ENCODE measurements around the gene IL19. TPM values are rescaled to one million over a fixed set of nuclear protein-coding genes. Genes with fewer than 3 reads are reported as not detected.

IL19 gene
- total RNA-seq, 1 donor: 1.7 TPM

- no peak for TF ChIP-seq CTCF (IDR thresholded peaks at IDR 0.05; ENCODE audit: insufficient read depth, low read depth, low read length)
- no peak for DNase-seq (ENCODE audit: low read depth)
- H3K4me3 ChIP-seq (ENCODE audit: low read depth, low read length): no peak overlapping the region
Measured at GRCh38 chr1:206821493-206821892, 50.9 kb downstream of the IL19 start.

- DNase-seq (ENCODE audit: low read depth): peak; percentile 17
- TF ChIP-seq CTCF (IDR thresholded peaks at IDR 0.05; ENCODE audit: insufficient read depth, low read depth, low read length): no peak
- H3K4me3 ChIP-seq (ENCODE audit: low read depth, low read length): no peak overlapping the region
Measured at GRCh38 chr1:206823727-206824126, 53.2 kb downstream of the IL19 start.

- H3K4me3 ChIP-seq (ENCODE audit: low read depth, low read length): no peak overlapping the region
- DNase-seq (ENCODE audit: low read depth): peak; percentile 33
- TF ChIP-seq CTCF (IDR thresholded peaks at IDR 0.05; ENCODE audit: insufficient read depth, low read depth, low read length): no peak
Measured at GRCh38 chr1:206824331-206824730, 53.8 kb downstream of the IL19 start.

- no peak for TF ChIP-seq CTCF (IDR thresholded peaks at IDR 0.05; ENCODE audit: insufficient read depth, low read depth, low read length)
- DNase-seq (ENCODE audit: low read depth): peak; percentile 67
Measured at GRCh38 chr1:206826394-206826793, 55.8 kb downstream of the IL19 start.

GRCh38 chr1:206828061-206828460 lies 57.5 kb downstream of the IL19 start:
- no peak for TF ChIP-seq CTCF (IDR thresholded peaks at IDR 0.05; ENCODE audit: insufficient read depth, low read depth, low read length)
- no peak for DNase-seq (ENCODE audit: low read depth)
- no peak overlapping the region for H3K4me3 ChIP-seq (ENCODE audit: low read depth, low read length)

More at GRCh38 chr1:206826394-206826793, 55.8 kb downstream of the IL19 start:
- no peak overlapping the region for H3K4me3 ChIP-seq (ENCODE audit: low read depth, low read length)

- TF ChIP-seq CTCF (IDR thresholded peaks at IDR 0.05; ENCODE audit: insufficient read depth, low read depth, low read length): peak; percentile 17
- no peak for DNase-seq (ENCODE audit: low read depth)
Measured at GRCh38 chr1:206828765-206829164, 58.2 kb downstream of the IL19 start.

GRCh38 chr1:206829282-206829681 lies 58.7 kb downstream of the IL19 start:
- no peak overlapping the region for H3K4me3 ChIP-seq (ENCODE audit: low read depth, low read length)
- no peak for TF ChIP-seq CTCF (IDR thresholded peaks at IDR 0.05; ENCODE audit: insufficient read depth, low read depth, low read length)
- no peak for DNase-seq (ENCODE audit: low read depth)

More at GRCh38 chr1:206828765-206829164, 58.2 kb downstream of the IL19 start:
- H3K4me3 ChIP-seq (ENCODE audit: low read depth, low read length): no peak overlapping the region
